ENCODE results near the gene MEP1A.

GRCh38 chr6:46845126-46845525 is 51.9 kb downstream of the MEP1A start:
- no peak for TF ChIP-seq CTCF (IDR thresholded peaks at IDR 0.05; ENCODE audit: insufficient read depth, low read length)
- no peak for TF ChIP-seq REST (IDR thresholded peaks at IDR 0.05; ENCODE audit: insufficient replicate concordance, low read depth)
- no peak for TF ChIP-seq POLR2AphosphoS5 (IDR thresholded peaks at IDR 0.05; ENCODE audit: low read depth)
- no peak for TF ChIP-seq SPI1 (IDR thresholded peaks at IDR 0.05; ENCODE audit: borderline replicate concordance, low read depth)

Data from HL-60 (cell line).